ENCODE data around the gene GFI1B. TPM values are rescaled to one million over a fixed set of nuclear protein-coding genes. Genes with fewer than 3 reads are reported as not detected.

The GFI1B gene
- total RNA-seq, 1 donor from 2014 or later, result not detected

GRCh38 chr9:132943651-132944293 lies 34.7 kb upstream of the GFI1B start:
- Histone ChIP-seq H3K4me3 (ENCODE audit: insufficient read depth, low read depth, low read length) (peak overlapping the region; percentile 76), H3K4me2 (ENCODE audit: low read length) (peak overlapping the region; percentile 97), H3K4me1 (ENCODE audit: insufficient read depth, low read length) (peaks cover 21% of the 10 kb centered on the region), H3K27ac (ENCODE audit: low read depth, low read length) (peak overlapping the region; percentile 99), H3K9ac (ENCODE audit: low read length) (peak overlapping the region; percentile 99), H3K27me3 (ENCODE audit: insufficient read depth, low read length) (no peaks in the 10 kb centered on the region), H3K9me3 (ENCODE audit: insufficient read depth, low read depth, low read length) (no peaks in the 10 kb centered on the region), H3K79me2 (ENCODE audit: insufficient read depth, low read length) (peaks cover 57% of the 10 kb centered on the region), H3K36me3 (ENCODE audit: insufficient read depth, low read length) (no peaks in the 10 kb centered on the region), H4K20me1 (ENCODE audit: insufficient read depth, low read length) (peaks cover 44% of the 10 kb centered on the region), H2AFZ (ENCODE audit: low read depth, low read length) (peak overlapping the region; percentile 79)
- FAIRE-seq (no peak), DNase-seq (ENCODE audit: low read depth) (no peak)
- Mint-ChIP-seq H3K4me3 (ENCODE audit: unreplicated experiment) (peak overlapping the region; percentile 96), H3K27ac (ENCODE audit: unreplicated experiment) (peak overlapping the region; percentile 75), H3K27me3 (ENCODE audit: low read depth, unreplicated experiment) (peaks cover 2% of the 10 kb centered on the region), H3K4me1 (ENCODE audit: low read depth, unreplicated experiment) (peaks cover 29% of the 10 kb centered on the region), H3K9me3 (ENCODE audit: unreplicated experiment) (no peaks in the 10 kb centered on the region), H3K36me3 (ENCODE audit: low read depth, unreplicated experiment) (no peaks in the 10 kb centered on the region)
- TF ChIP-seq CTCF (IDR thresholded peaks at IDR 0.05; ENCODE audit: insufficient read depth, low read depth, low read length) (no peak), EZH2 (IDR thresholded peaks at IDR 0.05; ENCODE audit: insufficient read depth, low read length) (no peak)

- Histone ChIP-seq H3K4me1 (ENCODE audit: insufficient read depth, low read length) (peaks cover 21% of the 10 kb centered on the region), H2AFZ (ENCODE audit: low read depth, low read length) (peak within 1 kb of the TSS; percentile 87), H3K79me2 (ENCODE audit: insufficient read depth, low read length) (peaks cover 49% of the 10 kb centered on the region), H4K20me1 (ENCODE audit: insufficient read depth, low read length) (peaks cover 37% of the 10 kb centered on the region), H3K36me3 (ENCODE audit: insufficient read depth, low read length) (no peaks in the 10 kb centered on the region), H3K27me3 (ENCODE audit: insufficient read depth, low read length) (no peaks in the 10 kb centered on the region), H3K9ac (ENCODE audit: low read length) (peak within 1 kb of the TSS; percentile 99), H3K4me2 (ENCODE audit: low read length) (peak within 1 kb of the TSS; percentile 97), H3K27ac (ENCODE audit: low read depth, low read length) (peak within 1 kb of the TSS; percentile 99), H3K9me3 (ENCODE audit: insufficient read depth, low read depth, low read length) (no peaks in the 10 kb centered on the region), H3K4me3 (ENCODE audit: insufficient read depth, low read depth, low read length) (peak within 1 kb of the TSS; percentile 76)
- TF ChIP-seq CTCF (IDR thresholded peaks at IDR 0.05; ENCODE audit: insufficient read depth, low read depth, low read length), result no peak
- Mint-ChIP-seq H3K4me3 (ENCODE audit: unreplicated experiment) (peak within 1 kb of the TSS; percentile 96), H3K9me3 (ENCODE audit: unreplicated experiment) (no peaks in the 10 kb centered on the region), H3K27me3 (ENCODE audit: low read depth, unreplicated experiment) (peaks cover 7% of the 10 kb centered on the region), H3K4me1 (ENCODE audit: low read depth, unreplicated experiment) (peaks cover 29% of the 10 kb centered on the region), H3K27ac (ENCODE audit: unreplicated experiment) (peak within 1 kb of the TSS; percentile 100), H3K36me3 (ENCODE audit: low read depth, unreplicated experiment) (no peaks in the 10 kb centered on the region)
- peak; percentile 95 for DNase-seq (ENCODE audit: low read depth)
- FAIRE-seq, result no peak
Observed at GRCh38 chr9:132944294-132945185, 34.0 kb upstream of the GFI1B start, which contains the start of gene TSC1. Gene TSC1, minus strand, starts transcription at chr9:132944616. Its CDS starts 15,744 bp downstream, at chr9:132928872.
